NT2/D1 (cell line): ENCODE data around the gene RIPPLY2.
"Not testable (repeated sequence)": the region's sequence is repeated elsewhere in the genome, so short reads cannot be mapped to it uniquely, and the experiment has no call there.

Experiments
- DNase-seq: peaks from one replicate; pipeline ENCODE4 v3.0.0-alpha.2; 2011; ENCODE audit warnings: low read depth, low spot score
- H3K27me3 ChIP-seq: 2 replicates; pipeline ENCODE4 v1.6.0; 2011; ENCODE audit warnings: mild to moderate bottlenecking; ENCODE audit not compliant: insufficient read length, insufficient read depth
- H3K36me3 ChIP-seq: 2 replicates; pipeline ENCODE4 v1.6.1; 2011; ENCODE audit warnings: mild to moderate bottlenecking, low read length, mixed read lengths; ENCODE audit not compliant: insufficient read depth, insufficient read length
- H3K4me1 ChIP-seq: 2 replicates; pipeline ENCODE4 v1.5.1; 2011; ENCODE audit not compliant: insufficient read depth, insufficient read length
- H3K4me3 ChIP-seq: 2 replicates; pipeline ENCODE4 v1.5.1; 2011; ENCODE audit warnings: low read depth; ENCODE audit not compliant: insufficient read length
- H3K9ac ChIP-seq: 2 replicates; pipeline ENCODE4 v1.6.0; 2011; ENCODE audit warnings: low read depth; ENCODE audit not compliant: insufficient read length
- H3K9me3 ChIP-seq: 2 replicates; pipeline ENCODE4 v1.5.1; 2011; ENCODE audit warnings: mild to moderate bottlenecking, low read length; ENCODE audit not compliant: insufficient read depth
- SUZ12 ChIP-seq: IDR thresholded peaks from 2 replicates; pipeline ENCODE4 v1.6.1; 2011; ENCODE audit not compliant: insufficient read length, insufficient read depth; ENCODE audit errors: extremely low read depth
- YY1 ChIP-seq: IDR thresholded peaks from 2 replicates; pipeline ENCODE4 v1.6.1; 2011; ENCODE audit not compliant: insufficient read length, insufficient read depth
- ZNF274 ChIP-seq: IDR thresholded peaks from 2 replicates; pipeline ENCODE4 v1.6.1; 2011; ENCODE audit warnings: mild to moderate bottlenecking, low read depth, low read length

RIPPLY2 gene

DNA sequence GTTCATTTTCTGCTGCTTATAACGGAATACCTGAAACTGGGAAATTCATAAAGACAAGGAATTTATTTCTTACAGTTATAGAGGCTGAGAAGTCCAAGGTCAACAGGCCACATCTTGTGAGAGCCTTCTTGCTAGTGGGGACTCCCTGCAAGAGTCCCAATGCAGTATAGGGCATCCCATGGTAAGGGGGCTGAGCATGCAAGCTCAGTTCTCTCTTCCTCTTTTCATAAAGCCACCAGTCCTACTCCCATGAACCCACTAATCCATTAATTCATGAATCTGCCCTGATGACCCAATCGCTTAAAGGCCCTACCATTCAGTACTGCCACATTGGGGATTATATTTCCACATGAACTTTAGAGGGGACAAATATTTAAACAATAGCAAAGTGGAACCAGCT is 32.8 kb downstream of the RIPPLY2 start:
- no peak for DNase-seq
- TF ChIP-seq SUZ12 (no peak), ZNF274 (no peak), YY1 (no peak)
- no peaks in the 10 kb centered on the region for H3K4me1 ChIP-seq
- H3K9me3 ChIP-seq = no peaks in the 10 kb centered on the region
- no peak overlapping the region for H3K4me3 ChIP-seq
- no peak overlapping the region for H3K9ac ChIP-seq
- no peaks in the 10 kb centered on the region for H3K36me3 ChIP-seq
- no peaks in the 10 kb centered on the region for H3K27me3 ChIP-seq

- Histone ChIP-seq H3K27me3 (no peaks in the 10 kb centered on the region), H3K4me3 (no peak overlapping the region), H3K9me3 (no peaks in the 10 kb centered on the region), H3K36me3 (no peaks in the 10 kb centered on the region), H3K9ac (no peak overlapping the region), H3K4me1 (no peaks in the 10 kb centered on the region)
- DNase-seq = no peak
- no peak for TF ChIP-seq YY1
- TF ChIP-seq ZNF274 = no peak
- no peak for TF ChIP-seq SUZ12
Measured at GRCh38 chr6:83889621-83890020, 36.5 kb downstream of the RIPPLY2 start.

GRCh38 chr6:83890520-83890919 is 37.4 kb downstream of the RIPPLY2 start:
- no peak for TF ChIP-seq ZNF274
- TF ChIP-seq YY1 = no peak
- TF ChIP-seq SUZ12 = no peak
- H3K9ac ChIP-seq = no peak overlapping the region
- no peak for DNase-seq
- no peaks in the 10 kb centered on the region for H3K4me1 ChIP-seq
- H3K9me3 ChIP-seq = no peaks in the 10 kb centered on the region
- no peak overlapping the region for H3K4me3 ChIP-seq
- H3K36me3 ChIP-seq = no peaks in the 10 kb centered on the region
- no peaks in the 10 kb centered on the region for H3K27me3 ChIP-seq

GRCh38 chr6:83891586-83891985 is 38.4 kb downstream of the RIPPLY2 start:
- H3K4me3 ChIP-seq = no peak overlapping the region
- no peak overlapping the region for H3K9ac ChIP-seq
- H3K27me3 ChIP-seq = no peaks in the 10 kb centered on the region
- no peaks in the 10 kb centered on the region for H3K36me3 ChIP-seq
- H3K4me1 ChIP-seq = no peaks in the 10 kb centered on the region
- no peaks in the 10 kb centered on the region for H3K9me3 ChIP-seq
- TF ChIP-seq YY1 (no peak), ZNF274 (no peak), SUZ12 (no peak)
- no peak for DNase-seq

DNA sequence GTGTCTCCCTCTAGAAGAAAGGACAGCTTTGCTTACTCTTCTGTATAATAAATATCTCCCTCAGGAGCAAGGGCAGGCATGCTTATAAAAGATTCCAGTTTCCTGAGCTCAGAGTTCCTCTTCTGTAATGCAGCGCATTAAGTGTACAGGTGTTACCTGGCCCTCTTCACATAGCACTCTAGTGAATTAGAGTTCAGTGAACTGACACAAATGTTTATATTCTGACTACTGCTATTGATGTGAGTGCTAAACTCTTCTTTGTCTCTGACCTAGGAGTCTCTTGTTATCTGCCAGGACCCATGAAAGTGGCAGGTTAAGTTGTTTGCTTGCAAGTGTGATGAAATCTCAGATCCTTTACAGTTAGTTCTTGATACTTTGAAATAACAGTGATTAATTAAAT is 39.9 kb downstream of the RIPPLY2 start:
- Histone ChIP-seq H3K9me3 (no peaks in the 10 kb centered on the region), H3K4me3 (no peak overlapping the region), H3K27me3 (no peaks in the 10 kb centered on the region), H3K4me1 (no peaks in the 10 kb centered on the region), H3K36me3 (no peaks in the 10 kb centered on the region), H3K9ac (no peak overlapping the region)
- TF ChIP-seq ZNF274 (no peak), YY1 (no peak), SUZ12 (no peak)
- DNase-seq = no peak

DNA sequence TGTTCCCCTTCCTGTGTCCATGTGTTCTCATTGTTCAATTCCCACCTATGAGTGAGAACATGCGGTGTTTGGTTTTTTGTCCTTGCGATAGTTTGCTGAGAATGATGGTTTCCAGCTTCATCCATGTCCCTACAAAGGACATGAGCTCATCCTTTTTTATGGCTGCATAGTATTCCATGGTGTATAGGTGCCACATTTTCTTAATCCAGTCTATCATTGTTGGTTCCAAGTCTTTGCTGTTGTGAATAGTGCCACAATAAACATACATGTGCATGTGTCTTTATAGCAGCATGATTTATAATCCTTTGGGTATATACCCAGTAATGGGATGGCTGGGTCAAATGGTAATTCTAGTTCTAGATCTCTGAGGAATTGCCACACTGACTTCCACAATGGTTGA is 43.9 kb downstream of the RIPPLY2 start:
- H3K27me3 ChIP-seq, H3K36me3 ChIP-seq, H3K4me1 ChIP-seq, H3K9me3 ChIP-seq, H3K9ac ChIP-seq, DNase-seq, H3K4me3 ChIP-seq: not testable (repeated sequence)

- no peak for TF ChIP-seq ZNF274
- no peak for TF ChIP-seq YY1
- TF ChIP-seq SUZ12 = no peak
- H3K4me1 ChIP-seq = no peaks in the 10 kb centered on the region
- no peak overlapping the region for H3K9ac ChIP-seq
- no peak for DNase-seq
- no peaks in the 10 kb centered on the region for H3K9me3 ChIP-seq
- H3K4me3 ChIP-seq = no peak overlapping the region
- no peaks in the 10 kb centered on the region for H3K27me3 ChIP-seq
- no peaks in the 10 kb centered on the region for H3K36me3 ChIP-seq
Measured at GRCh38 chr6:83901624-83902023, 48.5 kb downstream of the RIPPLY2 start.

DNA sequence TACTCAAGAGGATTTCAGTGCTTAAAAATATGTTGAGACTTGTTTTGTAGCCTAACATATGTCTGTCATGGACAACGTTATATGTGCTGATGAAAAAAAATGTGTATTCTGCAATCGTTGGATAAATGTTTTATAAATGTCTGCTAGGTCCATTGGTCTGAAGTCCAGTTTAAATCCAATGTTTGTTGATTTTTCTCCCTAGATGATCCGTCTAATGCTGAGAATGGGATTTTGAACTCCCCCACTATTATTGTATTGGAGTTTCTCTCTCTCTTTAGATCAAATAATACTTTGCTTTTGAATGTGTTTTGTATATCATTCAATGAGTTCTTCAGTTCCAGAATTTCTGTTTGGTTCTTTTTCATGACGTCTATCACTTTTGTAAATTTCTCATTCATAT is 51.2 kb downstream of the RIPPLY2 start:
- Histone ChIP-seq H3K9me3 (no peaks in the 10 kb centered on the region), H3K9ac (no peak overlapping the region), H3K4me1 (no peaks in the 10 kb centered on the region), H3K36me3 (no peaks in the 10 kb centered on the region), H3K4me3 (no peak overlapping the region), H3K27me3 (no peaks in the 10 kb centered on the region)
- TF ChIP-seq ZNF274 (no peak), YY1 (no peak), SUZ12 (no peak)
- DNase-seq = no peak
